SK-N-SH treated with all-trans-retinoic acid at 6 μM for 48 hours (cell line): ENCODE data around the gene RYR1.

ENCODE experiments used
- ATAC-seq: fragments of 200-7000 bp; cut with Tn5 transposase; 3 replicates; pipeline ENCODE4 v1.9.1; 2020; ENCODE audit warnings: mild to moderate bottlenecking, moderate library complexity
- ARNTL ChIP-seq: fragments of 450-650 bp; formaldehyde crosslinking; IDR thresholded peaks from 2 replicates; pipeline ENCODE4 v1.5.0; 2020; ENCODE audit warnings: low read depth, mild to moderate bottlenecking, moderate library complexity, borderline replicate concordance
- BACH2 ChIP-seq: fragments of 250-450 bp; sonication (Bioruptor Pico); IDR thresholded peaks from 2 replicates; pipeline ENCODE4 v1.9.0; 2021; ENCODE audit warnings: mild to moderate bottlenecking, borderline replicate concordance
- CREB5 ChIP-seq: fragments of 250-450 bp; sonication (Bioruptor Pico); IDR thresholded peaks from 2 replicates; pipeline ENCODE4 v1.5.1; 2020; ENCODE audit warnings: low read depth, mild to moderate bottlenecking, moderate library complexity
- CSDC2 ChIP-seq: fragments of 250-450 bp; sonication (Bioruptor Pico); IDR thresholded peaks from 2 replicates; pipeline ENCODE4 v1.5.0; 2020; ENCODE audit warnings: mild to moderate bottlenecking, moderate library complexity
- ESRRG ChIP-seq: fragments of 250-450 bp; sonication (Bioruptor Pico); IDR thresholded peaks from 2 replicates; pipeline ENCODE4 v1.6.1; 2021; ENCODE audit warnings: mild to moderate bottlenecking
- GLIS3 ChIP-seq: fragments of 250-450 bp; sonication (Bioruptor Pico); IDR thresholded peaks from 2 replicates; pipeline ENCODE4 v1.5.0; 2020; ENCODE audit warnings: mild to moderate bottlenecking, moderate library complexity
- ISL1 ChIP-seq: fragments of 250-450 bp; sonication (Bioruptor Pico); IDR thresholded peaks from 2 replicates; pipeline ENCODE4 v2.1.2; 2022; ENCODE audit warnings: mild to moderate bottlenecking, moderate library complexity
- OSR1 ChIP-seq: fragments of 250-450 bp; sonication (Bioruptor Pico); IDR thresholded peaks from 2 replicates; pipeline ENCODE4 v1.8.0; 2022; ENCODE audit warnings: moderate library complexity, mild to moderate bottlenecking, inconsistent platforms
- PATZ1 ChIP-seq: fragments of 250-450 bp; sonication (Bioruptor Pico); IDR thresholded peaks from 2 replicates; pipeline ENCODE4 v1.8.0; 2020; ENCODE audit warnings: mild to moderate bottlenecking, moderate library complexity, borderline replicate concordance
- PPARA ChIP-seq: fragments of 250-450 bp; sonication (Bioruptor Pico); IDR thresholded peaks from 2 replicates; pipeline ENCODE4 v1.5.0; 2020; ENCODE audit warnings: mild to moderate bottlenecking, borderline replicate concordance
- RARB ChIP-seq: fragments of 250-450 bp; sonication (Bioruptor Pico); IDR thresholded peaks from 2 replicates; pipeline ENCODE4 v1.8.0; 2021; ENCODE audit warnings: mild to moderate bottlenecking, moderate library complexity
- SNAI2 ChIP-seq: fragments of 250-450 bp; sonication (Bioruptor Pico); IDR thresholded peaks from 2 replicates; pipeline ENCODE4 v1.5.0; 2020; ENCODE audit warnings: mild to moderate bottlenecking, moderate library complexity
- TOX ChIP-seq: fragments of 250-450 bp; sonication (Bioruptor Pico); IDR thresholded peaks from 2 replicates; pipeline ENCODE4 v1.8.0; 2021; ENCODE audit warnings: mild to moderate bottlenecking, moderate library complexity, borderline replicate concordance
- ZFP3 ChIP-seq: fragments of 250-450 bp; sonication (Bioruptor Pico); IDR thresholded peaks from 2 replicates; pipeline ENCODE4 v1.5.0; 2020; ENCODE audit warnings: mild to moderate bottlenecking, moderate library complexity
- ZFP30 ChIP-seq: fragments of 450-650 bp; formaldehyde crosslinking; IDR thresholded peaks from 2 replicates; pipeline ENCODE4 v1.5.0; 2022; ENCODE audit warnings: mild to moderate bottlenecking, moderate library complexity
- ZNF565 ChIP-seq: fragments of 450-650 bp; formaldehyde crosslinking; conservative IDR thresholded peaks from 2 replicates; pipeline ENCODE4 v1.5.0; 2020; ENCODE audit warnings: low read depth, mild to moderate bottlenecking, moderate library complexity
- ZNF70 ChIP-seq: fragments of 450-650 bp; formaldehyde crosslinking; IDR thresholded peaks from 2 replicates; pipeline ENCODE4 v1.5.0; 2020; ENCODE audit warnings: mild to moderate bottlenecking, moderate library complexity
- ZNF8 ChIP-seq: fragments of 450-650 bp; formaldehyde crosslinking; IDR thresholded peaks from 2 replicates; pipeline ENCODE4 v1.5.0; 2020; ENCODE audit warnings: mild to moderate bottlenecking, moderate library complexity
- TF ChIP-seq, protein P1 (sequence below): fragments of 250-450 bp; sonication (Bioruptor Pico); IDR thresholded peaks from 2 replicates; pipeline ENCODE4 v1.5.0; 2020; ENCODE audit warnings: mild to moderate bottlenecking, moderate library complexity
- TF ChIP-seq, protein P2 (sequence below): fragments of 250-450 bp; sonication (Bioruptor Pico); IDR thresholded peaks from 2 replicates; pipeline ENCODE4 v1.5.1; 2021; ENCODE audit warnings: mild to moderate bottlenecking, moderate library complexity
- TF ChIP-seq, protein P3 (sequence below): fragments of 250-450 bp; sonication (Bioruptor Pico); IDR thresholded peaks from 2 replicates; pipeline ENCODE4 v1.8.0; 2021; ENCODE audit warnings: low read depth, mild to moderate bottlenecking, moderate library complexity, borderline replicate concordance

The RYR1 gene

DNA sequence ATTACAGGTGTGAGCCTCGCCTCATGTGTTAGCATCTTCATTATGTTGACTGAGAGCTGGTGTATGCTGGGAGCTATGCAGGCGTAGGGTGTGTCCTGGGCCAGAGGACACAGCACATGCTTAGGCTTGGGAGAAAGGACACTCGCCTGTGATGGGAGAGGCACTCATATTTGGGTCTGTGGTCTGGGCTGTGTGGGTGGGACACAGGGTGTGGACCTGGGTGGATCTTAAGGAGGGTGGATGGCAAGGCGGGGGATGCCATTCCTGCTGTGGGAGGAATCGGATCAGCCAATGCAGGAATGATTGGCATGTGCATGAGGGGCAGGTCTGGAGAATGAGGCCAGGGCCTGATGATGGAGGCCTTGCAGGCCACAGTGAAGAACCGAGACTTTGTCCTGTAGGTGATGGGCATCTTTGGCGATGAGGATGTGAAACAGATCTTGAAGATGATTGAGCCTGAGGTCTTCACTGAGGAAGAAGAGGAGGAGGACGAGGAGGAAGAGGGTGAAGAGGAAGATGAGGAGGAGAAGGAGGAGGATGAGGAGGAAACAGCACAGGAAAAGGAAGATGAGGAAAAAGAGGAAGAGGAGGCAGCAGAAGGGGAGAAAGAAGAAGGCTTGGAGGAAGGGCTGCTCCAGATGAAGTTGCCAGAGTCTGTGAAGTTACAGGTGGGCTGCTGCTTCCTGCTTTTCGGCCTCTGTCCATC lies 55.4 kb downstream of the RYR1 start:
- TF ChIP-seq TOX (CRISPR knock-in tag) (no peak), ESRRG (CRISPR knock-in tag) (no peak), ZFP30 (no peak), SNAI2 (CRISPR knock-in tag) (no peak), CSDC2 (no peak), PPARA (CRISPR knock-in tag) (no peak), ZNF70 (no peak), ISL1 (no peak), ARNTL (CRISPR knock-in tag) (no peak), ZFP3 (CRISPR knock-in tag) (no peak), GLIS3 (CRISPR knock-in tag) (no peak), ZNF8 (CRISPR knock-in tag) (no peak), ZNF565 (CRISPR knock-in tag) (no peak)
- TF ChIP-seq, protein P1, sequence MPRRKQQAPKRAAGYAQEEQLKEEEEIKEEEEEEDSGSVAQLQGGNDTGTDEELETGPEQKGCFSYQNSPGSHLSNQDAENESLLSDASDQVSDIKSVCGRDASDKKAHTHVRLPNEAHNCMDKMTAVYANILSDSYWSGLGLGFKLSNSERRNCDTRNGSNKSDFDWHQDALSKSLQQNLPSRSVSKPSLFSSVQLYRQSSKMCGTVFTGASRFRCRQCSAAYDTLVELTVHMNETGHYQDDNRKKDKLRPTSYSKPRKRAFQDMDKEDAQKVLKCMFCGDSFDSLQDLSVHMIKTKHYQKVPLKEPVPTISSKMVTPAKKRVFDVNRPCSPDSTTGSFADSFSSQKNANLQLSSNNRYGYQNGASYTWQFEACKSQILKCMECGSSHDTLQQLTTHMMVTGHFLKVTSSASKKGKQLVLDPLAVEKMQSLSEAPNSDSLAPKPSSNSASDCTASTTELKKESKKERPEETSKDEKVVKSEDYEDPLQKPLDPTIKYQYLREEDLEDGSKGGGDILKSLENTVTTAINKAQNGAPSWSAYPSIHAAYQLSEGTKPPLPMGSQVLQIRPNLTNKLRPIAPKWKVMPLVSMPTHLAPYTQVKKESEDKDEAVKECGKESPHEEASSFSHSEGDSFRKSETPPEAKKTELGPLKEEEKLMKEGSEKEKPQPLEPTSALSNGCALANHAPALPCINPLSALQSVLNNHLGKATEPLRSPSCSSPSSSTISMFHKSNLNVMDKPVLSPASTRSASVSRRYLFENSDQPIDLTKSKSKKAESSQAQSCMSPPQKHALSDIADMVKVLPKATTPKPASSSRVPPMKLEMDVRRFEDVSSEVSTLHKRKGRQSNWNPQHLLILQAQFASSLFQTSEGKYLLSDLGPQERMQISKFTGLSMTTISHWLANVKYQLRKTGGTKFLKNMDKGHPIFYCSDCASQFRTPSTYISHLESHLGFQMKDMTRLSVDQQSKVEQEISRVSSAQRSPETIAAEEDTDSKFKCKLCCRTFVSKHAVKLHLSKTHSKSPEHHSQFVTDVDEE (CRISPR knock-in tag), result no peak
- TF ChIP-seq, protein P2, sequence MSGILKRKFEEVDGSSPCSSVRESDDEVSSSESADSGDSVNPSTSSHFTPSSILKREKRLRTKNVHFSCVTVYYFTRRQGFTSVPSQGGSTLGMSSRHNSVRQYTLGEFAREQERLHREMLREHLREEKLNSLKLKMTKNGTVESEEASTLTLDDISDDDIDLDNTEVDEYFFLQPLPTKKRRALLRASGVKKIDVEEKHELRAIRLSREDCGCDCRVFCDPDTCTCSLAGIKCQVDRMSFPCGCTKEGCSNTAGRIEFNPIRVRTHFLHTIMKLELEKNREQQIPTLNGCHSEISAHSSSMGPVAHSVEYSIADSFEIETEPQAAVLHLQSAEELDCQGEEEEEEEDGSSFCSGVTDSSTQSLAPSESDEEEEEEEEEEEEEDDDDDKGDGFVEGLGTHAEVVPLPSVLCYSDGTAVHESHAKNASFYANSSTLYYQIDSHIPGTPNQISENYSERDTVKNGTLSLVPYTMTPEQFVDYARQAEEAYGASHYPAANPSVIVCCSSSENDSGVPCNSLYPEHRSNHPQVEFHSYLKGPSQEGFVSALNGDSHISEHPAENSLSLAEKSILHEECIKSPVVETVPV (CRISPR knock-in tag), result no peak
- no peak for ATAC-seq

DNA sequence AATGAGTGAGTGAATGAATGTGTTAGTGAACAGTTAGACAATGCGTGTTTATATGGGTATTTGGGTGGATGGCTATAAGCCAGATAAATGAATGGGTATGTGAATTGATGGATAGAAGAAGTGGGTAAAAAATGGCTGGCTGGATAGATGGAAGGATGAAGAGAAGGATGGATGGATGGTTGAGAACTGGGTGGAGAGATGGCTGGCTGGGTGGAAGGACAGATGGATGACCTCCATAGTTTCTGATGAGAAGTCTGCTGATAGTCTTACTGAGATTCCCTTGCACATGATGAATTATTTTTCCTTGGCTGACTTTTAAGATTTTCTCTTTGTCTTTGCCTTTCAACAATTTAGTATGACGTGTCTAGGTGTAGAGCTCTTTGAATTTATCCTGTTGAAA lies 57.4 kb downstream of the RYR1 start:
- ATAC-seq, result no peak
- TF ChIP-seq ZNF565 (CRISPR knock-in tag) (no peak), CREB5 (CRISPR knock-in tag) (no peak), RARB (no peak), SNAI2 (CRISPR knock-in tag) (no peak), ZNF70 (no peak), ZFP30 (no peak), ZNF8 (CRISPR knock-in tag) (no peak)
- TF ChIP-seq, protein P3, sequence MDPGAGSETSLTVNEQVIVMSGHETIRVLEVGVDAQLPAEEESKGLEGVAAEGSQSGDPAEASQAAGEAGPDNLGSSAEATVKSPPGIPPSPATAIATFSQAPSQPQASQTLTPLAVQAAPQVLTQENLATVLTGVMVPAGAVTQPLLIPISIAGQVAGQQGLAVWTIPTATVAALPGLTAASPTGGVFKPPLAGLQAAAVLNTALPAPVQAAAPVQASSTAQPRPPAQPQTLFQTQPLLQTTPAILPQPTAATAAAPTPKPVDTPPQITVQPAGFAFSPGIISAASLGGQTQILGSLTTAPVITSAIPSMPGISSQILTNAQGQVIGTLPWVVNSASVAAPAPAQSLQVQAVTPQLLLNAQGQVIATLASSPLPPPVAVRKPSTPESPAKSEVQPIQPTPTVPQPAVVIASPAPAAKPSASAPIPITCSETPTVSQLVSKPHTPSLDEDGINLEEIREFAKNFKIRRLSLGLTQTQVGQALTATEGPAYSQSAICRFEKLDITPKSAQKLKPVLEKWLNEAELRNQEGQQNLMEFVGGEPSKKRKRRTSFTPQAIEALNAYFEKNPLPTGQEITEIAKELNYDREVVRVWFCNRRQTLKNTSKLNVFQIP (CRISPR knock-in tag), result no peak
- TF ChIP-seq, protein P2 (CRISPR knock-in tag), result no peak

GRCh38 chr19:38492181-38492813 lies 58.8 kb downstream of the RYR1 start:
- ATAC-seq, result no peak
- TF ChIP-seq CSDC2 (no peak), OSR1 (CRISPR knock-in tag) (no peak), PATZ1 (no peak), ZFP30 (no peak), SNAI2 (CRISPR knock-in tag) (no peak), ISL1 (no peak), ZNF565 (CRISPR knock-in tag) (no peak), ESRRG (CRISPR knock-in tag) (no peak), ZFP3 (CRISPR knock-in tag) (no peak), ZNF70 (no peak), ARNTL (CRISPR knock-in tag) (no peak), BACH2 (CRISPR knock-in tag) (no peak)
- TF ChIP-seq, protein P2 (CRISPR knock-in tag), result no peak
- TF ChIP-seq, protein P3 (CRISPR knock-in tag), result no peak
